HepG2 (cell line): Measurements from ENCODE around the gene TPST2. TPM values are rescaled to one million over a fixed set of nuclear protein-coding genes. Genes with fewer than 3 reads are reported as not detected.

ENCODE experiments used
- ATAC-seq: fragments of 200-7000 bp; cut with Tn5 transposase; 3 replicates; pipeline ENCODE4 v1.9.1; 2020; ENCODE audit warnings: mild to moderate bottlenecking, moderate library complexity
- BruUV-seq: library from RNA; stranded (reverse); fragments of 400-500 nt; replicated peaks from 2 replicates; lab custom pipeline; 2021; lab: Mats Ljungman, UMichigan
- CTCF ChIA-PET: fragments of 300-600 bp; formaldehyde crosslinking; extraction: SDS; loops from one replicate; lab custom pipeline; 2021; ENCODE audit warnings: low total read pairs, inconsistent platforms, low intra/inter-chr PET ratio; lab: Yijun Ruan, JAX
- POLR2A ChIA-PET: fragments of 350-600 bp; sonication (Branson Sonifier 250); formaldehyde crosslinking; loops from one replicate; lab custom pipeline; 2020; ENCODE audit warnings: antibody characterized with exemption, inconsistent platforms; lab: Yijun Ruan, JAX
- DNase-seq: peaks from one replicate; pipeline ENCODE4 v3.0.0-alpha.2; 2015; ENCODE audit warnings: low spot score
- FAIRE-seq: peaks from 3 replicates; lab custom pipeline; 2011; peaks lifted over from hg19 to GRCh38; lab: Jason Lieb, UNC
- H2AFZ ChIP-seq: one replicate; pipeline ENCODE4 v1.6.1; 2011; ENCODE audit warnings: low read length, inconsistent platforms
- H3K27ac ChIP-seq: fragments of 300-600 bp; 3 replicates; pipeline ENCODE4 v1.8.0; 2011; ENCODE audit warnings: mixed run types, mild to moderate bottlenecking, mixed read lengths, low read length, inconsistent platforms; ENCODE audit not compliant: insufficient read depth; ENCODE audit errors: extremely low read length
- H3K27me3 ChIP-seq, 2 experiments: fragments of 200-600 bp in 1 of 2; 2 replicates in 1 of 2; 3 replicates in 1 of 2; pipeline versions ENCODE4 v1.6.0 to v1.8.0; 2011; ENCODE audit warnings: low read length in 2 of 2, mild to moderate bottlenecking in 2 of 2, moderate library complexity in 2 of 2, inconsistent platforms in 1 of 2; ENCODE audit not compliant: insufficient read depth in 2 of 2, control insufficient read depth in 1 of 2
- H3K36me3 ChIP-seq, 2 experiments: fragments of 200-600 bp in 1 of 2; replicated peaks in 1 of 2; 2 replicates in 1 of 2; 3 replicates in 1 of 2; pipeline versions ENCODE4 v1.5.1 to v1.8.0; 2011; ENCODE audit warnings: low read length in 2 of 2, inconsistent platforms in 1 of 2; ENCODE audit not compliant: insufficient read depth in 2 of 2, control insufficient read depth in 1 of 2
- H3K4me1 ChIP-seq: 2 replicates; pipeline ENCODE4 v1.5.1; 2012; ENCODE audit warnings: low read length, inconsistent platforms; ENCODE audit not compliant: insufficient read depth
- H3K4me2 ChIP-seq: 2 replicates; pipeline ENCODE4 v1.6.0; 2011; ENCODE audit warnings: low read depth, low read length, inconsistent platforms
- H3K4me3 ChIP-seq, 3 experiments: fragments of 200-600 bp in 1 of 3; sonication (generic), shearing (Covaris generic) in 1 of 3; replicated peaks in 1 of 3; 2 replicates each; pipeline ENCODE4 v1.5.1; 2011 to 2016; ENCODE audit warnings: low read length in 3 of 3, inconsistent platforms in 2 of 3, low read depth in 2 of 3, mild to moderate bottlenecking in 2 of 3, control low read depth in 1 of 3, mixed read lengths in 1 of 3; ENCODE audit not compliant: insufficient read depth in 1 of 3
- H3K79me2 ChIP-seq: one replicate; pipeline ENCODE4 v1.6.1; 2011; ENCODE audit warnings: low read length, inconsistent platforms; ENCODE audit not compliant: insufficient read depth
- H3K9ac ChIP-seq: 2 replicates; pipeline ENCODE4 v1.6.0; 2011; ENCODE audit warnings: mild to moderate bottlenecking, low read depth, low read length, inconsistent platforms; ENCODE audit not compliant: insufficient read depth
- H3K9me3 ChIP-seq: 2 replicates; pipeline ENCODE4 v1.5.1; 2012; ENCODE audit warnings: mild to moderate bottlenecking, low read length
- H4K20me1 ChIP-seq: 2 replicates; pipeline ENCODE4 v1.6.0; 2011; ENCODE audit warnings: inconsistent platforms, mild to moderate bottlenecking, low read length, moderate library complexity; ENCODE audit not compliant: insufficient read depth
- AHR ChIP-seq: IDR thresholded peaks from 2 replicates; pipeline ENCODE4 v1.6.1; 2018; ENCODE audit warnings: missing genetic modification reagents, missing compliant biosample characterization
- GLI4 ChIP-seq: sonication (generic); formaldehyde crosslinking; IDR thresholded peaks from 2 replicates; pipeline ENCODE4 v1.5.1; 2020; ENCODE audit warnings: missing genetic modification reagents, mild to moderate bottlenecking, moderate library complexity, borderline replicate concordance
- HMG20A ChIP-seq: IDR thresholded peaks from 2 replicates; pipeline ENCODE4 v1.6.1; 2016; ENCODE audit warnings: borderline replicate concordance
- KLF16 ChIP-seq, 2 experiments: sonication (generic) in 1 of 2; formaldehyde crosslinking in 1 of 2; IDR thresholded peaks; 2 replicates each; pipeline versions ENCODE4 v1.6.1 to v1.8.0; 2016 to 2023; ENCODE audit warnings: missing genetic modification reagents in 2 of 2, missing compliant biosample characterization in 1 of 2
- SAP130 ChIP-seq: IDR thresholded peaks from 2 replicates; pipeline ENCODE4 v1.6.1; 2016; ENCODE audit warnings: low read depth
- SNAI1 ChIP-seq: sonication (generic); formaldehyde crosslinking; IDR thresholded peaks from 2 replicates; pipeline ENCODE4 v1.5.0; 2020; ENCODE audit warnings: mild to moderate bottlenecking, missing genetic modification reagents, borderline replicate concordance
- WGBS: methylation state at CpG from one replicate; pipeline ENCODE4 v1.1.6; 2017; ENCODE audit warnings: low lambda C conversion rate; 5-methylcytosine and 5-hydroxymethylcytosine counted together
- in situ Hi-C: cut with HindIII; loops from 2 replicates; pipeline ENCODE4 v1.10.0; 2017; ENCODE audit warnings: low pct_unique_long_range_greater_than_20kb; ENCODE audit not compliant: extremely low pct_ligation_motif_present
- intact Hi-C: fragments of 100-400 bp; cut with micrococcal nuclease; formaldehyde crosslinking; loops from one replicate; pipeline ENCODE4 v1.10.0; 2022; ENCODE audit not compliant: unreplicated experiment
- polyA plus RNA-seq, 8 experiments: library from polyadenylated mRNA; depleted of rRNA in 3 of 8; stranded (reverse) in 7 of 8; unstranded in 1 of 8; fragments of >200 nt; fragmentation: Illumina TruSeq in 4 of 8; extraction: Trizol in 4 of 8; gene quantifications; 2 replicates each; pipeline versions ENCODE4 v1.2.1 to v1.2.3, GENCODE V29; 2011 to 2016; ENCODE audit warnings: low read depth in 4 of 8, missing spikeins in 1 of 8, mixed read lengths in 1 of 8; ENCODE audit not compliant: insufficient read depth in 1 of 8
- total RNA-seq, 5 experiments: library from RNA; depleted of rRNA; stranded (reverse); fragments of >200 nt; fragmentation: Illumina TruSeq; extraction: Trizol; gene quantifications; 2 replicates each; pipeline ENCODE4 v1.2.3, GENCODE V29; 2016; ENCODE audit warnings: low read depth in 1 of 5
- TF ChIP-seq, protein P1 (sequence below): sonication (generic); formaldehyde crosslinking; IDR thresholded peaks from 2 replicates; pipeline ENCODE4 v1.9.0; 2021; ENCODE audit warnings: mild to moderate bottlenecking, missing genetic modification reagents
- TF ChIP-seq, protein P2 (sequence below), 2 experiments: fragments of 450-650 bp in 1 of 2; sonication (generic) in 1 of 2; formaldehyde crosslinking; IDR thresholded peaks; 2 replicates each; pipeline versions ENCODE4 v1.5.0 to v1.8.0; 2020 to 2022; ENCODE audit warnings: mild to moderate bottlenecking in 1 of 2, missing genetic modification reagents in 1 of 2
- TF ChIP-seq, protein P3 (sequence below): sonication (generic); formaldehyde crosslinking; IDR thresholded peaks from 2 replicates; pipeline ENCODE4 v1.5.0; 2020; ENCODE audit warnings: mild to moderate bottlenecking, missing genetic modification reagents
- TF ChIP-seq, protein P4 (sequence below): sonication (generic); formaldehyde crosslinking; IDR thresholded peaks from 2 replicates; pipeline ENCODE4 v1.4.0; 2020; ENCODE audit warnings: missing genetic modification reagents, borderline replicate concordance

Gene TPST2
- total and polyA plus RNA-seq, 2 of the 13 experiments (the other 11 are each of a cell fraction or from before 2014, with no cell fraction given): 15.2 to 23.8 TPM

DNA sequence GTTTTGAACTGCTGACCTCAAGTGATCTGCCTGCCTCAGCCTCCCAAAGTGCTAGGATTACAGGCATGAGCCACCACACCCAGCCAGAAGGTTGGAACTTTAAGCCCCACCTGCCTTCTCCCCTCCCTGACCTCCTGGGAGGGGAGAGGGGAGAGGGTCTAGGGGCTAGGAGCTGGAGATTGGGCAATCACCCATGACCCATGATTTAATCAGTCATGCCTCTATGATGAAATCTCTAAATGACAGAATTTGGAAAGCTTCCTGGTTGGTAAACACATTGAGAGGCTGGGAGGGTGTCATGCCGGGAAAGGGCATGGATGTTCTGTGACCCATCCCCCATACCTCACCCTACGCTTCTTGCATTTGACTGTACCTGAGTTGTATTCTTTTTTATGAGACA is 60.6 kb downstream of the TPST2 start:
- FAIRE-seq (no peak), DNase-seq (peak; percentile 39), ATAC-seq (no peak)
- peaks cover 1 to 13% of the 10 kb centered on the region in 2 experiments; a peak in 3 of 5 replicates for H3K36me3 ChIP-seq
- ChIA-PET CTCF (no interaction called here), POLR2A (interaction anchor here (1.0 kb wide), 1 partner anchor 46 kb away, joined by 3 read pairs; the partner anchor contains the start of genes HPS4 and SRRD)
- intact Hi-C loops: no loop called here
- no peak overlapping the region for H3K4me3 ChIP-seq
- no peak overlapping the region for H2AFZ ChIP-seq
- no peak overlapping the region for H3K4me2 ChIP-seq
- no peaks in the 10 kb centered on the region for H3K27me3 ChIP-seq
- no peaks in the 10 kb centered on the region for H4K20me1 ChIP-seq
- no TSS peak for BruUV-seq
- H3K9me3 ChIP-seq: no peaks in the 10 kb centered on the region
- 63% methylated on average over 2 of the region's 2 CpGs for WGBS
- no peak overlapping the region for H3K27ac ChIP-seq
- in situ Hi-C loops: no loop called here
- H3K9ac ChIP-seq: no peak overlapping the region
- no peaks in the 10 kb centered on the region for H3K4me1 ChIP-seq
- H3K79me2 ChIP-seq: no peaks in the 10 kb centered on the region
- TF ChIP-seq, protein P1, sequence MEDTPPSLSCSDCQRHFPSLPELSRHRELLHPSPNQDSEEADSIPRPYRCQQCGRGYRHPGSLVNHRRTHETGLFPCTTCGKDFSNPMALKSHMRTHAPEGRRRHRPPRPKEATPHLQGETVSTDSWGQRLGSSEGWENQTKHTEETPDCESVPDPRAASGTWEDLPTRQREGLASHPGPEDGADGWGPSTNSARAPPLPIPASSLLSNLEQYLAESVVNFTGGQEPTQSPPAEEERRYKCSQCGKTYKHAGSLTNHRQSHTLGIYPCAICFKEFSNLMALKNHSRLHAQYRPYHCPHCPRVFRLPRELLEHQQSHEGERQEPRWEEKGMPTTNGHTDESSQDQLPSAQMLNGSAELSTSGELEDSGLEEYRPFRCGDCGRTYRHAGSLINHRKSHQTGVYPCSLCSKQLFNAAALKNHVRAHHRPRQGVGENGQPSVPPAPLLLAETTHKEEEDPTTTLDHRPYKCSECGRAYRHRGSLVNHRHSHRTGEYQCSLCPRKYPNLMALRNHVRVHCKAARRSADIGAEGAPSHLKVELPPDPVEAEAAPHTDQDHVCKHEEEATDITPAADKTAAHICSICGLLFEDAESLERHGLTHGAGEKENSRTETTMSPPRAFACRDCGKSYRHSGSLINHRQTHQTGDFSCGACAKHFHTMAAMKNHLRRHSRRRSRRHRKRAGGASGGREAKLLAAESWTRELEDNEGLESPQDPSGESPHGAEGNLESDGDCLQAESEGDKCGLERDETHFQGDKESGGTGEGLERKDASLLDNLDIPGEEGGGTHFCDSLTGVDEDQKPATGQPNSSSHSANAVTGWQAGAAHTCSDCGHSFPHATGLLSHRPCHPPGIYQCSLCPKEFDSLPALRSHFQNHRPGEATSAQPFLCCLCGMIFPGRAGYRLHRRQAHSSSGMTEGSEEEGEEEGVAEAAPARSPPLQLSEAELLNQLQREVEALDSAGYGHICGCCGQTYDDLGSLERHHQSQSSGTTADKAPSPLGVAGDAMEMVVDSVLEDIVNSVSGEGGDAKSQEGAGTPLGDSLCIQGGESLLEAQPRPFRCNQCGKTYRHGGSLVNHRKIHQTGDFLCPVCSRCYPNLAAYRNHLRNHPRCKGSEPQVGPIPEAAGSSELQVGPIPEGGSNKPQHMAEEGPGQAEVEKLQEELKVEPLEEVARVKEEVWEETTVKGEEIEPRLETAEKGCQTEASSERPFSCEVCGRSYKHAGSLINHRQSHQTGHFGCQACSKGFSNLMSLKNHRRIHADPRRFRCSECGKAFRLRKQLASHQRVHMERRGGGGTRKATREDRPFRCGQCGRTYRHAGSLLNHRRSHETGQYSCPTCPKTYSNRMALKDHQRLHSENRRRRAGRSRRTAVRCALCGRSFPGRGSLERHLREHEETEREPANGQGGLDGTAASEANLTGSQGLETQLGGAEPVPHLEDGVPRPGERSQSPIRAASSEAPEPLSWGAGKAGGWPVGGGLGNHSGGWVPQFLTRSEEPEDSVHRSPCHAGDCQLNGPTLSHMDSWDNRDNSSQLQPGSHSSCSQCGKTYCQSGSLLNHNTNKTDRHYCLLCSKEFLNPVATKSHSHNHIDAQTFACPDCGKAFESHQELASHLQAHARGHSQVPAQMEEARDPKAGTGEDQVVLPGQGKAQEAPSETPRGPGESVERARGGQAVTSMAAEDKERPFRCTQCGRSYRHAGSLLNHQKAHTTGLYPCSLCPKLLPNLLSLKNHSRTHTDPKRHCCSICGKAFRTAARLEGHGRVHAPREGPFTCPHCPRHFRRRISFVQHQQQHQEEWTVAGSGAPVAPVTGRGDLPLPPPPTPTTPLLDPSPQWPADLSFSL (CRISPR knock-in tag): no peak
- TF ChIP-seq SAP130: peak; percentile 29; the same call in 1 of the 2 replicates
- TF ChIP-seq GLI4 (CRISPR knock-in tag): no peak
- no peak for TF ChIP-seq AHR
- 0 out of 4 replicates have a peak, but pooled peaks of 1 of the 2 experiments have one; percentile 22 for TF ChIP-seq KLF16 (CRISPR knock-in tag; IDR thresholded peaks at IDR 0.05)
- TF ChIP-seq, protein P2, sequence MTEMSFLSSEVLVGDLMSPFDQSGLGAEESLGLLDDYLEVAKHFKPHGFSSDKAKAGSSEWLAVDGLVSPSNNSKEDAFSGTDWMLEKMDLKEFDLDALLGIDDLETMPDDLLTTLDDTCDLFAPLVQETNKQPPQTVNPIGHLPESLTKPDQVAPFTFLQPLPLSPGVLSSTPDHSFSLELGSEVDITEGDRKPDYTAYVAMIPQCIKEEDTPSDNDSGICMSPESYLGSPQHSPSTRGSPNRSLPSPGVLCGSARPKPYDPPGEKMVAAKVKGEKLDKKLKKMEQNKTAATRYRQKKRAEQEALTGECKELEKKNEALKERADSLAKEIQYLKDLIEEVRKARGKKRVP (CRISPR knock-in tag; IDR thresholded peaks at IDR 0.05): peak in 1 of 2 experiments; percentile 66; a peak in 2 of 4 replicates
- TF ChIP-seq SNAI1 (CRISPR knock-in tag): no peak
- TF ChIP-seq, protein P3, sequence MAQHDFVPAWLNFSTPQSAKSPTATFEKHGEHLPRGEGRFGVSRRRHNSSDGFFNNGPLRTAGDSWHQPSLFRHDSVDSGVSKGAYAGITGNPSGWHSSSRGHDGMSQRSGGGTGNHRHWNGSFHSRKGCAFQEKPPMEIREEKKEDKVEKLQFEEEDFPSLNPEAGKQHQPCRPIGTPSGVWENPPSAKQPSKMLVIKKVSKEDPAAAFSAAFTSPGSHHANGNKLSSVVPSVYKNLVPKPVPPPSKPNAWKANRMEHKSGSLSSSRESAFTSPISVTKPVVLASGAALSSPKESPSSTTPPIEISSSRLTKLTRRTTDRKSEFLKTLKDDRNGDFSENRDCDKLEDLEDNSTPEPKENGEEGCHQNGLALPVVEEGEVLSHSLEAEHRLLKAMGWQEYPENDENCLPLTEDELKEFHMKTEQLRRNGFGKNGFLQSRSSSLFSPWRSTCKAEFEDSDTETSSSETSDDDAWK (CRISPR knock-in tag): no peak
- TF ChIP-seq HMG20A: peak; percentile 21; the same call in 1 of the 2 replicates
- TF ChIP-seq, protein P4, sequence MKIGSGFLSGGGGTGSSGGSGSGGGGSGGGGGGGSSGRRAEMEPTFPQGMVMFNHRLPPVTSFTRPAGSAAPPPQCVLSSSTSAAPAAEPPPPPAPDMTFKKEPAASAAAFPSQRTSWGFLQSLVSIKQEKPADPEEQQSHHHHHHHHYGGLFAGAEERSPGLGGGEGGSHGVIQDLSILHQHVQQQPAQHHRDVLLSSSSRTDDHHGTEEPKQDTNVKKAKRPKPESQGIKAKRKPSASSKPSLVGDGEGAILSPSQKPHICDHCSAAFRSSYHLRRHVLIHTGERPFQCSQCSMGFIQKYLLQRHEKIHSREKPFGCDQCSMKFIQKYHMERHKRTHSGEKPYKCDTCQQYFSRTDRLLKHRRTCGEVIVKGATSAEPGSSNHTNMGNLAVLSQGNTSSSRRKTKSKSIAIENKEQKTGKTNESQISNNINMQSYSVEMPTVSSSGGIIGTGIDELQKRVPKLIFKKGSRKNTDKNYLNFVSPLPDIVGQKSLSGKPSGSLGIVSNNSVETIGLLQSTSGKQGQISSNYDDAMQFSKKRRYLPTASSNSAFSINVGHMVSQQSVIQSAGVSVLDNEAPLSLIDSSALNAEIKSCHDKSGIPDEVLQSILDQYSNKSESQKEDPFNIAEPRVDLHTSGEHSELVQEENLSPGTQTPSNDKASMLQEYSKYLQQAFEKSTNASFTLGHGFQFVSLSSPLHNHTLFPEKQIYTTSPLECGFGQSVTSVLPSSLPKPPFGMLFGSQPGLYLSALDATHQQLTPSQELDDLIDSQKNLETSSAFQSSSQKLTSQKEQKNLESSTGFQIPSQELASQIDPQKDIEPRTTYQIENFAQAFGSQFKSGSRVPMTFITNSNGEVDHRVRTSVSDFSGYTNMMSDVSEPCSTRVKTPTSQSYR (CRISPR knock-in tag): peak; percentile 21; the same call in 1 of the 2 replicates
